HG03095 (cell line): ENCODE measurements around the gene ARFGAP2.

ENCODE experiments used
- ATAC-seq: cut with Tn5 transposase; IDR thresholded peaks from one replicate; pipeline ENCODE4 v1.9.1; 2021; ENCODE audit warnings: moderate library complexity; ENCODE audit not compliant: unreplicated experiment

The ARFGAP2 gene

DNA sequence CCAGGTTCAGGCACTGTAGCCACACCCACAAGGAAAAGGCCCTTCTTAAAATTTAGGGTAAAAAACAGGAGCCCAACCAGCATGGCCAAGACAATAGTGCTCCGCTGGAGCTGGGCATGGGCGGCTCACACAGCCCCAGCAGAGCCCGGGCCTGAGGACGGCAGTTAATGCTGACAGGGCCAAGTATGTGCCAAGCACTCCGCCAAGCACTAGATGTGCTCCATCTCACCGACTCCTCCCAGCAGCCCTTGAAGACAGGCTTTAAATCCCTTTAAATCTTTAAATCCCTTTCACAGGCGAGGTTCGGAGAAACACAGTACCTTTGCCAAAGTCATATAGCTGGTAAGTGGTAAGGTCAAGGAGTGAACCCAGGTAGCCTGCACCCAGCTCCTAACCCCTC lies 4.8 kb downstream of the ARFGAP2 start:
- no peak for ATAC-seq

DNA sequence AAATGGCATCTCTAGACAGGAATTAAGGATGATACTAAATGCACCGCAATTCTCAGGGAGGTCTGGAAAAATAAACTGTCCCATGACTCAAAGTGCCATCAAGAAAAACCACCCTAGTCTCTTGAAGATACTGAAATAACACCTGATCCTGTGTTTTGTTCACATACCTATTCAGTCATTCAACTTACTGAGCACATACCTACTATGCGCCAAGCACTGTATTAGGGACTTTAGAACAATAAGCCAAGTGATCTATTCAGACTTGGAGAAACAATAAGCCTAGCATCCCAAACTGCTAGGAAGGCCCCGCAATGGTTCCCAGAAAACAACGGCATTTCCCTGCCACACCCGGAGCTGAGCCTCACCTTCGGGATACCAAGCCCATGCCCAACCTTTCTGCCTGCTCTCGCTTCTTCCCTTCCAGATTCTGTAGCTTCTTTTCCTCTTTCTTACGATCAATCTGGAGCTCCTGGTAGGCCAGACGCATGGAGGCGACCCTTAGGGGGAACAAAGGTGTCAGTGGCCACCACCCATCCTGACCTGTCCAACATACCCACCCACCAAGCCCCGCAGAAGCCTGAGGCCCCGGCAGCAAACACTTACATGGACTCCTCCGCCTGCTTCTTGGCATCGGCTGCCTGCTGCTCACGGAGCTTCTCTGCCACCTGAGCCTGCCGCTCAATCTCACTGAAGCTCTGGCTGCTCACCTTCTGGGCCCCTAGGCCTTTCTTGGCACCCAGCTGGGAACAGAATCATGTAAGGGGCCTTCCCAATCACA lies 5.4 kb downstream of the ARFGAP2 start:
- ATAC-seq, result no peak

DNA sequence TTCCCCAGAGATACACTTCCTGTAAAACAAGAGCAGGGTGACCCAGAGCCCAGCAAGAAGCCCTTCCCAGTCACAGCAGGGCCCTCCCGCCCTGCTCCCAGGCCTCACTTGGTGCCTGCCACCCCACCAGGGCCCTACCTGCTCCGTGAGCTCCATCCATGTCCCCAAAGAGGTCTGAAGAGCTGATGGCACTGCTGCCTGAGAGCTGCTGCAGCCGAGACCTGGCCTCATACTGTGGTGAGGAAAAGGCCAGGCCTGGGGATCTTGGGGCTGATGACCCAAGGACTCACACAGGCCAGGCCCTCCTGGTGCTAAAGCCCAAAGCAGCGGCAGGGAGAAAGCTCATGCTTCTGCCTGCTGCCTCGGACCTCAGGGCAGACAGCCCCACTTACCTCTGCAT lies 10.3 kb downstream of the ARFGAP2 start:
- ATAC-seq, result no peak

DNA sequence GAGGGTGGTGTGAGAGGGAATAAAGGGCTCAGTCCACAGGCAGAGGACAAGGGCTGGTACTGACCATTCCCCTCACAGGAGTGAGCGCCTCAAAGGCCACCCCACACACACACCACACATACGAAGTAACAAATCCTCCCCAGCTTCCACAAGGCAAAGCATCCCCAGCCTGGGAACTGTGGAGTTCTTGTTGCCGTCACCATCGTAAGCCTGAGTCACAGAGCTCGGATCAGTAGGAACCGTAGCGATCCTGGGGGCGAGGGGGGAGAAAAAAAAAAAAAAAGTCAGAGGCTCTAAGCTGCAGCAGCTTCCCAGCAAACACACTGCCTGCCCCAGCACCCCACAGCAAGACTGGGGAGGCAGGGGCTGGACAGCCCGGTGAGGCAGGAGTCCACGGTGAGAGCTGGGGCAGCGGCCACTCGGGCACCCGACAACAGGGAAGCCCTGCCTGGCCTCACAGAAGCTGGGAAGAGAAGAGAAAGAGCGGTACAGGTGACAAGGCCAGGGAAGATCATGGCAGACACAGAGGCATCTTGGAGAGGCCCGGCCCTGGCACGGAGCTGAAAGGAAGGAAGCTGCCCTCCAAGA lies 11.3 kb downstream of the ARFGAP2 start:
- ATAC-seq, result no peak

DNA sequence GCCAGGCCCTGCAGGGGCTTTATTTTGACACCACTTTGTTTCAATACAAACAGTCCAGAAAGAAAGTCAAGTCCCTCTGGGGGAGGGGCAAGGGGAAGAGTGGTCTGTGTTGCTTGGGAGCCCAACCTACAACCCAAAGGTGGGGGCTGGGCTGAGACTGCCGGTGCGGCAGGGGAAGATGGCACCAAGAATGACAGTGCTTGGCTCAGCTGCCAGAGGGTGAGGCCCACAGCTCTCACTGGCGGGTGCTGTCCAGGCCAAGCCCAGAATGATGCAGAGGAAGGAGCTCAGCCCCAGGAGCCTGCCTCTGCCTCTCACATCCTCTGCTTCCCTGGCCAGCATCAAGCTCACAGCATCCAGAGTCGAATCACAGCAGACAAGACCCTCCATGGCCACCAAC lies 12.4 kb downstream of the ARFGAP2 start:
- no peak for ATAC-seq

DNA sequence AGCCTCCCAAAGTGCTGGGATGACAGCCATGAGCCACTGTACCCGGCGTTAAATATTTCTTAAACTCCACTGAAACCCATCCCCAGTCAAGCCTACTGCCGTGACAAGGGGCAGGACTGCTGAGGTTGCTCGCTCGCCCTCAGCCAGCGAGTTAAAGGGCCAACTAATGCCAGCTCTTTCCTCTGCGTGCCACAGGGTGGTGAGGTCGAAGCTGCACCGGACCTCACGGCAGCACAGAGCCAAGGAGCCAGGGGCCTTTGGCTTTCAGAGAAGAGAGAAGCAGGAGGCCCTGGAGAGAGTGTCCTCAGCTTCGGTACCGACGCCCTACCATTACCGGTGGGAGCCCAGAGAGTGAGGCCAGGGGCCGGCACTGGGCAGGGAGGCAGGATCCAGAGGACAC lies 12.8 kb downstream of the ARFGAP2 start:
- ATAC-seq, result no peak

DNA sequence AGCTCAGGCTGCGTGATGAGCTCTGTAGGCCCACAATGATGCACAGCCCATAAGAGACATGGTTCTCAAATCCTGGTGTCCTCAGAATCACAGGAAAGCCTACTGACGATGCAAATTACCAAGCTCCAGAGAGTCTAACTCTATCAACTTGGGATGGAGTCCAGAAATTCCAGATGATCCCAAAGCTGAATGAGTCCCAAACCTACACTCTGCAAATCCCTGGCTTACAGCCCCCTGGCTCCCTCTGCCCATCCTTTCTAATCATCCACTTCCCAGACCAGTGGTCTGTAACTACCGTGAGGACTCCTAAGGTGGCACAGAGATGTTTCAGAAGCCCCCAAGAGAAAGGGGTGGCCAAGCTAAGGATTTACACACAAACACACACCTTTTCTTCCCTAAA lies 13.5 kb downstream of the ARFGAP2 start:
- ATAC-seq, result no peak

DNA sequence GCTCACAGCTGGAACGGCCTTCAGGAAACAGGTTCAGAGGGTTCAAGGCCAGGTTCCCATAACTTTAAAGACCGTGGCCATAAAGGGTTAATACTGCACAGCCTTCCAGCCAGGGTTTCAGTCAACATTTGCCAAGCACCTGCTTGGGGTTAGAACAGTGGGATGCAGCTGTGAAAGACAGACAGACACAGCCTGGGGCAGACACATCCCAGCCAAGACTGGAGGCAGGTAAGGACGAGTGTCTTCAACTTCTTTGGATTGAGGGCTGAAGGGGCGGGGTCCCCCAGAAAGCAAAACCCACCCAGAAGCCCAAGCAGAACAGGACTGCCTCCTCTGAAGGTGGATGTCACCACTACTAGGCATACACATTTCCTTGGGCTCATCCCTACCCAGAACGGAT lies 14.3 kb downstream of the ARFGAP2 start:
- no peak for ATAC-seq

DNA sequence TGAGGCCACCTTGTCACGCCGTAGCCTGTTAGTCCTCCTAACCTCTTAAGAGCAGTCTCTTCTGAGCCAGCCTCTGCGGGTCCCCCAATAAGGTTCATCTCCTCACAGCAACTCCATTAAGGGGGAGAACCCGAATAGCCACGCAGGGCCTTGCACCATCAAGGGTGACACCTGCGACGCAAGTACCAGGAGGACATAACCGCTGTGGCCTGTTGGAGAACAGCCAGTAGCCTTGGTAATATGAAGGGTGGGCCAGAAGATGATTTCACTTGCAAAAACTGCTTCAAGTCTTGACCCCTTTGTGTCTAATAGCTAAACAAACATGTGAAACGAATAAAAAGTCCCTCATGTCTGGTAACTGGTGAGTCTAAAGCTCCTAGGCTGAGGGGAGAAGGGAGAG lies 14.8 kb downstream of the ARFGAP2 start:
- ATAC-seq, result no peak

DNA sequence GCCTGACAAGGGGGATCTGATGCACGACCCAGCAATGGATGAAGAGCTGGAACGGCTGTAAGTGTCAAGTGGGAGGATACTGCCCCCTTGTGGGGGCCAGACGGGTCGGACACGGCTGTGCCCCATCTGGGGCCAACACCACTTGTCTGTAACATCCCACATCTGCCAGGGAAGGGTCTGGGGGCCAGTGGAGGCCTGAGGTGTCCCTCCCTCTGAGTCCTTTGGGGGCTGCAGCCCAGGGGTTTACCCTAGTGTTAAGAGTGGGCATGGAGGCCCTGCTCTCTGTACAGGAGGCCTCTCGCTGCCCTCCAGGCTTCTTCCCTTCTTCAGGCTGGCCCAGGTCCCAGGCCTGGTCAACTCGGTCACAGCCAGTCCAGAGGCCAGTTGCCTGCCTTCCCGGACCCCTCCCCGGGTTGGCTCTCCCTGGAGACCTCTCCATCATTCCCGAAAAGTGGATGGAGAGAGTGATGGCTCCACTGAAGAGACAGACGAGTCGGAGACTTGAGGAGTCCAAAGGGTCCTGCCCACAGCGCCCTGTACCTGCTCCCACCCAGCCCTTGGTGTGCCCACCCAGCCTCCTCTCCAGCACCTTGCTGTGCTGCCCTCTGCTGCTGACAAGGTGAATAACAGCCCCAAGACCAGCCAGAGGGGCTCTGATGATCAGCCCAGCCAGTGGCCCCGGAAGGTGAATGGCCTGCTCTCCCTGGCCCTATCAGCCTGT lies 15.4 kb downstream of the ARFGAP2 start:
- ATAC-seq, result no peak

DNA sequence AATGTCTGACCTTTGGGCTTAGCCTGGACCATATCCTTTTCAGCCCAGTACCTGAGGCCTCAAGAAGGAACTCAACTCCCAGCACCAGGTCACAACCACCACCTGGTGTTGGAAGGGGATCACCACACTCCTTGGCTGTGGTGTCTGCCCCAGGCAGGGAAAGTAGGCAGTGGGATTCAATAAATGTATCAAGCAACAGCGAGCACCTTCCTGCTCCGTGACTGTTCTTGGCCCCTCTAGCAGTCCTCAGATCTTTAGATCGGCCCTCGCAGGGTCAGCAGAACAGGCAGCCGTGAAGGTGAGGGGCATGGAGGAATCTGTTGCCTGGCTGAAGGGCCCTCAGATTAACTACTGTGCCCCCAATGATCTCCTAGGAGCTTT lies 15.9 kb downstream of the ARFGAP2 start:
- ATAC-seq, result no peak

DNA sequence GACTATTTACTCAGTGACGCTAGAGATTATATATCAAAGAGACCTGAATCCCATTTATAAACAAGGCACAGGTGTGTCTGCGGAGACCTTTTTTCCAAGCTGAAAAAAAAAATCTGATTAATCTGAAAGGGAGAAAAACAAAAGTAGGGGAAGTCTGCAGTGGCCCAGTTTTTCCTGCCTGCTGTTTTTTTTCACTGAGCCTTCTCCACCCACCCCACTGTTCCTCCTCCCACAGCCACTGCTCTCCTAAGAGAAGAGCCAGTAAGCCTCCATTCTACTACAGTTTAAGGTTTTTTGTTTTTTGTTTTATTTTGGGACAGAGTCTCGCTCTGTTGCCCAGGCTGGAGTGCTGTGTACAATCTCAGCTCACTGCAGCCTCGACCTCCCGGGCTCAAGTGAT lies 18.4 kb downstream of the ARFGAP2 start:
- no peak for ATAC-seq

DNA sequence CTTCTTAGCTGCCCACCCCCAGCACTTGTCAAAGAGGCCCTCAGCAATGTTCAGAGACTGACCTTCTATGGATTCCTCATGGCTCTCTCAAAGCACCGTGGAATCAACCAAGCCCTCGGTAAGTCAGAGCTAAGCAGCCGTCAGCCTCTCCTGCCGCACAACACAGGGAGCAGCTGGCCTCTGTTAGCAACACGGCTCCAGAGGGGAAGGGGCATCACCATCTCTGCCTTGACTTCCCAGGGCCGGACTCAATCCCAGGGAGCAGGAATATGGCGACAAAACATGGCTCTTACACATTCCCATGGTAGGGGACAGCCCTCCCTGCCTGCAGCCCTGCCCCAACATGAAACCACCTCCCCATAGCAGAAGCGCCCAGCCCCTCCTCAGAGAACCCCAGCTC lies 18.9 kb downstream of the ARFGAP2 start:
- ATAC-seq, result no peak

DNA sequence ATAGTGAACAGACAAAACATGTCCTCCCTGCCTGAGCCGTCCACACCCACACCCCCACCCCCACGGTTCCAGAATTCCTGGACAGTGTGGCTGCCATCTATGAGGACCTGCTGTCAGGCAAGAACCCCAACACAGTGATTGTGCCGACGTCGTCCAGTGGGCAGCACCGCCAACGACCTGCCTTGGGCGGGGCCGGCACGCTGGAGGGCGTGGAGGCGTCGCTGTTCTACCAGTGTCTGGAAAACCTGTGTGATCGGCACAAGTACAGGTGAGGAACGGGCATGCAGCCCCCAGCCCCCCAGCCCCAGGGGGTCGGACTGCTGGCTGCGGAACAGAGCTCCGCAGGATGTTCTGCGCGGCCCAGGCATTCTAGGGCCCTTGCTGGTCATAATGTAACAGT lies 19.7 kb downstream of the ARFGAP2 start:
- no peak for ATAC-seq

DNA sequence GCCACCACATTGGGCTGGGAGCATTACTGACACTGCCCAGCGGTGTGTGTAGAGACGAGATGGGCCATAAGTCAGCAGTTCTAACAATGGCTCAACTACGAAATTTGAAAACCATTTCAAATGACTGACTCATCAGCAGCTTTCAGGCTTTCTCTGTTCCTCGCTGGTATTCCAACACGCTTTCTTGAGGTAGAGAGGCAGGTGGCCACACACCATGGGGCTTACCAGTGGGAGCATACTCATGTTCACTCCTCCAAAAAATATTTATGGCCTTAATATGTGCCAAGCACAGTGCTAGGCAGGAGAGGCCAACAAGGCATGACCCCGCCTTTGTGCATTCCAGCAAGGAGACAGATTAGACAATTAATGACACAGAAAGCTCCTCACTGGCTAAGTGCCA lies 20.3 kb downstream of the ARFGAP2 start:
- no peak for ATAC-seq

DNA sequence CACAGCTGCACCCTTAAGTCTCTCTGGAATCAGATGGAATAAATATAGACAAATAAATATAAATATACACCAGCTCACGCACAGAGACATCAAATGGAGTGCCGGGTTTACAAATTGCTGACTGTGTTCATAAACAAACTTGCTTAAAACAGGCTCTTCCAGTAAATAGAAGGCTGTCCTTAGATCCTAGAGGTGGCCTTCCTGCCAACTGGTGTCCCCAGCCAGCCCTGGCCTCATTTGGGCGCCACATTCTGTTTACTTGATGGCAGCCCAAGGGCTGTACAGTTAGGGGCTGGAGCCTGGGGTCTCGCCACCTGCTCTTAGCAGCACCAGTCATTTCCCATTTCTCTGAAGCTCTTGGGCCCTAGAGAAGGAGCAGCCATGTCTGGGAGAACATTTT lies 20.8 kb downstream of the ARFGAP2 start:
- no peak for ATAC-seq

DNA sequence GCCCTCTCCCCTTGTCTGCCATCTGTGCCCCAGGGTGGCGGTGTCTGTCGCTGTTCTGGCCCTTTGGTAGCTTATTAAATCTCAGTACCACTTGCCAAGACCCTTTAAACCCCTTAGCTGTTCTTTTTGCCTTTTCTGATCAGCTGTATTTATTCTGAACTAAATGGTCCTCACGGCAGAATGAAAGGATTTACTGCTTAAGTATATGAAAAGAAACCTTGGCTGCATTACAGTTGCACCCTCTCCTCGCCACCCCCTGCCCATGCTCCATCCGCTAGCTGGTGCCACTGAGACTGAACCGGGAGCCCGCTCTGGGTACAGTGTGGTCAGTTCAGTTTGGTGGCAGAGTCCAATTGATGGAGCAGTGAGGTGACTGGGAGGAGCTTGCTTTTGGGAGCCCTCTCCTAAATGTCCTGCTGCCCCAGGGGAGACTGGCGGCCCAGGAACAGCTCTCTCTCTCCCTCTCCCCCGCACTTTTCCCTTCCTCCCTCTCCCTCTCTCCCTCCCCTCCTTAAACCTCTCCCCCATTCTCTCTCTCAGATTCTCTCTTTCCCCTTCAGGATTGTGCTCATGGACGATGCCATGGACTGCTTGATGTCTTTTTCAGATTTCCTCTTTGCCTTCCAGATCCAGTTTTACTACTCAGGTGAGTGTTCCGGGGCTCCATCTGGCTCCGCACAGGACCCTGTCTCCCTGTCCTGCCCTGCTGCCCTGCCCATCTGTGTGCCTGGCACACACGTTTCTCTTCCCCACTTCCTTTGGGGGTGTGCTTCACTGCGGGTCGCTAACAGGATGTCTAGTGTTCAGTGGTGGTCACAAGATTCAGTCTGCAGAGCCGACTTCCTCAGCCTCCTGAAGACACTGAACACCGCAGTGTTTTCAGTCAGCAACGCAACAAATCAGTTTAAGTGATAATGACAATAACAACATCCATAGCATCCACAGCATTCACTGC lies 21.8 kb downstream of the ARFGAP2 start:
- no peak for ATAC-seq

DNA sequence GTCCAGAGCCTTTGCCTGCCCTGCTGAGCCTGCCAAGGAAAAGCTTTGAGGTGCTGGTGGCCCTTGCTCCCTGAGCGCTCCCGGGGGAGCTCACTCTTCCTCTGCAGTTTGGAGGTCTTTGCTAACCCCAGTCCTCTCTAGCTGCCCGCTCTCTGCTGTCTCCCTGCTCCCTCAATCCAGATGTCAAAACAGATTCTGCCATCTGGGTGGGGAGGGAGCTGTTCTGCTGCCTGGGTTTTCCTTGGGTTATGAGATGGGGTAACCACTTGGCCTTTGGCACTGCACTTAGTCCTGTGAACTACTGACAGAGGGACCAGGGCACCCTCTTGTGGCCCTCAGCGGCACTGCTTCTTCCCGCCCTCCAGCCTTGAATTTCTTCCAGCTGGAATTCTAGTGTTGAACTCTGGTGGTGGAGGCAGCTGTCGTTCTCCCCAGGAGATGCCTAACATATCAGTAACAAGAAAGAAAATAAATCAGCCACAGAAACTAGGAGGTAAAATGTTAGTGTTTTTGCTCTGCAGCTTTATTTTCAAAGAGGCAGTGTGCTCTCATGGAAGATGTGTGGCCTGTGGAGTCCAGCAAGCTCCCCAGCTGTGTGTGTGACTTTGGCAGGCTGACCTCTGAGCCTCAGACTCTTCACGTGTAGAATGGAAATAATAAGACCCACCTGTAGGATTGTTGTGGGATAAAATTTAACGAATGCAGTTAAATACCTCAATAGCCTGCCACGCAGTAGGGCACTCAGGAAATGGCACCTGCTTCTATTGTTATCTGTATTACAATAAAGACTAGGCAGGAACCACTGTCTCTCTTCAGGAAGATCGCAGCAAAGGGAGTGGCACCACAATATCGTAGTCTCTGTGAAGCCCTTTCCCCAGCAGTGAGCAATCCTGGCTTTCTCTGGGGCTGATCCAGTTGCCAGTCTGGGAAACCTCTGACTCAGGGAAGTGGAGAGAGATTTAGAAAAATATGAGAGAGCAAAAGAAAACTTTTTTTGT lies 23.4 kb downstream of the ARFGAP2 start:
- no peak for ATAC-seq

DNA sequence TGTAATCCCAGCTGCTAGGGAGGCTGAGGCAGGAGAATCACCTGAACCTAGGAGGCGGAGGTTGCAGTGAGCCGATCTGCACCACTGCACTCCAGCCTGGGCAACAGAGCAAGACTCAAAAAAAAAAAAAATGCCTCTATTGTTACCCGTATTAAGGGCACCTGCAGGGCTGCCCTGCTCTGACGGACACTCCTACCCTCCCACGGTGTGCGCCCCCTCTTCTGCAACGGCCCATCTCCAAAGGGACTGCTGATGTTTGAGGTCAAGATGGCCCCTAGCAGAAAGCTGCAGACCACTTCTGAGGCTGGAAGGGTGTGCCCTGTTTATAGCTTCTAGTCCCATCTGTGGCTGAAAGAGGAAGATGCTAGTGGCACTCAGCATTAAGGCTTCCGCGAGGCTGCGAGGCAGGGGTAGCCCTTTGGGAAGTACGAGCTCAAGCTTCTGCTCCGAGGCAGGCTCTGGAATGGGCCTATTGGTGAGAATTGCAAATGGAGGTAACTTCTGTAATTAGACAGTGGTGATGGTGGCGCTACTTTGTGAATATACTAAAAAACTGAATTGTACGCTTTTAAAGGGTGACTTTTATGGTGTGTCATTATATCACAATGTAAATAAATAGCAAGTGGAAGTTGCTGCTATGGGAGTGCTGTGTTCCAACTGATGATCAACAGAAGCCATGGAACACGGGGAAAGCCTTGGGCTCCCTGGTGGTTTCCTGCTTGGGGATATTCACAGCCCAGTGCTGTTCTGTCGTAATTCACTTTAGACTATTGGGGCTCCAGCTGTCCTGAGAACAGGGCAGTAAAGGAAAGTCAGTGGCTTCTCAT lies 24.3 kb downstream of the ARFGAP2 start:
- no peak for ATAC-seq
